Measurements from ENCODE around the gene ATP6AP2. TPM values are rescaled to one million over a fixed set of nuclear protein-coding genes. Genes with fewer than 3 reads are reported as not detected.

ATP6AP2 gene
- total and polyA plus RNA-seq, 2 of the 13 experiments (the other 11 are each of a cell fraction or from before 2014, with no cell fraction given), result 55.6 to 108 TPM

DNA sequence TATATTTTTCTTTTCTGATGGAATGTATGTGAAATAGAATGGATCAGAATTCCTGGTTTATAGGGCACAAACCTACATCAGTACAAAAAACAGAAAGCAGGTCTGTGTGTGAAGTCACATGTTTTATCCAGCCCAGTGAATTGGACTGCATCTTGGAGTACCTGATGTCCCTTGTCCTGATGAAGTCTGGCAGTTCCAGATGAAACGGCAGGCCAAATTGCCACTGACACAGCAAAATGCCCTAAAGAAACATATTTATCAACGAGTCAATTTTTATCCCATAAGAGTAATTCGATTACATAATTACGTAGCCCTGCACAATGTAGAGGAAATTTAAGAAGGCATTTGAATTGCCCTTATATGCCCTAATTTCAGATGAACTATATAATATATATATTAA, 37.8 kb upstream of the ATP6AP2 start:
- H3K36me3 ChIP-seq (replicated peaks in 1 of 2; ENCODE audit: control insufficient read depth in 1 of 2, insufficient read depth in 2 of 2, low read length in 2 of 2), result no peaks in the 10 kb centered on the region
- H3K4me2 ChIP-seq (ENCODE audit: low read depth, low read length), result no peak overlapping the region
- H3K9ac ChIP-seq (ENCODE audit: insufficient read depth, low read depth, low read length), result no peak overlapping the region
- CTCF ChIA-PET (ENCODE audit: low intra/inter-chr PET ratio, low total read pairs), result interaction anchor here (2.2 kb wide), 1 partner anchor 31 kb away, joined by 6 read pairs; no protein-coding TSS in a partner anchor
- no peaks in the 10 kb centered on the region for H3K79me2 ChIP-seq (ENCODE audit: insufficient read depth, low read length)
- no peak overlapping the region for H3K4me3 ChIP-seq (replicated peaks in 1 of 3; ENCODE audit: insufficient read depth in 1 of 3, low read depth in 2 of 3, low read length in 3 of 3)
- H3K4me1 ChIP-seq (ENCODE audit: insufficient read depth, low read length), result peaks cover 17% of the 10 kb centered on the region; the same call in 1 of the 2 replicates
- POLR2A ChIA-PET, result no interaction called here
- intact Hi-C loops (cut with micrococcal nuclease; ENCODE audit: unreplicated experiment) (loop anchor here (10.0 kb wide), 1 partner anchor 102 kb away; the partner anchor contains the start of gene CXorf38), in situ Hi-C loops (cut with HindIII; ENCODE audit: extremely low pct_ligation_motif_present, low pct_unique_long_range_greater_than_20kb) (no loop called here)
- peaks cover 0 to 1% of the 10 kb centered on the region in 2 experiments; a peak in 1 of 5 replicates for H3K27me3 ChIP-seq (ENCODE audit: control insufficient read depth in 1 of 2, insufficient read depth in 2 of 2, low read length in 2 of 2)
- DNase-seq (ENCODE audit: low spot score), result no peak
- H4K20me1 ChIP-seq (ENCODE audit: insufficient read depth, low read length), result no peaks in the 10 kb centered on the region
- no peak for TF ChIP-seq ZNF484 (CRISPR knock-in tag; IDR thresholded peaks at IDR 0.05; ENCODE audit: borderline replicate concordance, low read depth)
- TF ChIP-seq NRL (CRISPR knock-in tag; IDR thresholded peaks at IDR 0.05; ENCODE audit: borderline replicate concordance), result no peak
- no peak for TF ChIP-seq ZNF337 (CRISPR knock-in tag; IDR thresholded peaks at IDR 0.05; ENCODE audit: borderline replicate concordance, low read depth)
- no peak for TF ChIP-seq PRDM4 (CRISPR knock-in tag; IDR thresholded peaks at IDR 0.05; ENCODE audit: borderline replicate concordance)
- no peak for TF ChIP-seq GTF3A (CRISPR knock-in tag; conservative IDR thresholded peaks at IDR 0.05)
- no peak for TF ChIP-seq ARNT (IDR thresholded peaks at IDR 0.05)
- TF ChIP-seq SP140L (CRISPR knock-in tag; IDR thresholded peaks at IDR 0.05; ENCODE audit: borderline replicate concordance), result no peak
- no peak for TF ChIP-seq MED8 (CRISPR knock-in tag; IDR thresholded peaks at IDR 0.05; ENCODE audit: insufficient replicate concordance)
- no peak for TF ChIP-seq MYC (CRISPR knock-in tag; IDR thresholded peaks at IDR 0.05; ENCODE audit: borderline replicate concordance)
- no peak for TF ChIP-seq ZNF776 (CRISPR knock-in tag; IDR thresholded peaks at IDR 0.05)
- TF ChIP-seq RFX5 (IDR thresholded peaks at IDR 0.05; ENCODE audit: low read depth, low read length), result no peak
- TF ChIP-seq NCOA1 (CRISPR knock-in tag; IDR thresholded peaks at IDR 0.05), result no peak
- no peak for TF ChIP-seq GATAD1 (CRISPR knock-in tag; IDR thresholded peaks at IDR 0.05)
- no peak for TF ChIP-seq NFE2L1 (CRISPR knock-in tag; IDR thresholded peaks at IDR 0.05; ENCODE audit: borderline replicate concordance)
- TF ChIP-seq ATF7 (IDR thresholded peaks at IDR 0.05), result no peak
- TF ChIP-seq ATF7 (CRISPR knock-in tag; IDR thresholded peaks at IDR 0.05), result no peak
- TF ChIP-seq, protein P1, sequence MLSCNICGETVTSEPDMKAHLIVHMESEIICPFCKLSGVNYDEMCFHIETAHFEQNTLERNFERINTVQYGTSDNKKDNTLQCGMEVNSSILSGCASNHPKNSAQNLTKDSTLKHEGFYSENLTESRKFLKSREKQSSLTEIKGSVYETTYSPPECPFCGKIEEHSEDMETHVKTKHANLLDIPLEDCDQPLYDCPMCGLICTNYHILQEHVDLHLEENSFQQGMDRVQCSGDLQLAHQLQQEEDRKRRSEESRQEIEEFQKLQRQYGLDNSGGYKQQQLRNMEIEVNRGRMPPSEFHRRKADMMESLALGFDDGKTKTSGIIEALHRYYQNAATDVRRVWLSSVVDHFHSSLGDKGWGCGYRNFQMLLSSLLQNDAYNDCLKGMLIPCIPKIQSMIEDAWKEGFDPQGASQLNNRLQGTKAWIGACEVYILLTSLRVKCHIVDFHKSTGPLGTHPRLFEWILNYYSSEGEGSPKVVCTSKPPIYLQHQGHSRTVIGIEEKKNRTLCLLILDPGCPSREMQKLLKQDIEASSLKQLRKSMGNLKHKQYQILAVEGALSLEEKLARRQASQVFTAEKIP (CRISPR knock-in tag; IDR thresholded peaks at IDR 0.05; ENCODE audit: borderline replicate concordance), result no peak
- TF ChIP-seq SOX13 (IDR thresholded peaks at IDR 0.05), result no peak
- TF ChIP-seq SOX13 (CRISPR knock-in tag; conservative IDR thresholded peaks at IDR 0.05 in 1 of 2, IDR thresholded peaks at IDR 0.05 in 1 of 2), result no peak
- no peak for FAIRE-seq
- no peak for ATAC-seq
- no TSS peak for BruUV-seq (replicated peaks)
- H3K27ac ChIP-seq (ENCODE audit: extremely low read length, insufficient read depth, low read length), result no peak overlapping the region
- 5% methylated on average over 3 of the region's 4 CpGs for WGBS (ENCODE audit: low lambda C conversion rate)
- no peaks in the 10 kb centered on the region for H3K9me3 ChIP-seq (ENCODE audit: low read length)
- no peak overlapping the region for H2AFZ ChIP-seq (ENCODE audit: low read length)
